Epithelial cell of proximal tubule (primary cell): ENCODE data around the gene FXR2. TPM values are rescaled to one million over a fixed set of nuclear protein-coding genes. Genes with fewer than 3 reads are reported as not detected.

ENCODE experiments used
- DNase-seq: peaks from one replicate; pipeline ENCODE4 v3.0.0-alpha.2; 2011; ENCODE audit warnings: low read depth
- H3K4me3 ChIP-seq: 2 replicates; pipeline ENCODE4 v1.5.1; 2011; ENCODE audit warnings: low read depth, mild to moderate bottlenecking, low read length
- total RNA-seq: library from RNA; depleted of rRNA; stranded (reverse); fragments of >200 nt; gene quantifications from 2 replicates; pipeline ENCODE4 v1.2.3, GENCODE V29; 2015
- TF ChIP-seq, protein P1 (sequence below): conservative IDR thresholded peaks from 2 replicates; pipeline ENCODE4 v1.5.1; 2012; ENCODE audit warnings: low read depth, mild to moderate bottlenecking, low read length

The FXR2 gene
- total RNA-seq, 1 donor from 2014 or later = 49.9 TPM

DNA sequence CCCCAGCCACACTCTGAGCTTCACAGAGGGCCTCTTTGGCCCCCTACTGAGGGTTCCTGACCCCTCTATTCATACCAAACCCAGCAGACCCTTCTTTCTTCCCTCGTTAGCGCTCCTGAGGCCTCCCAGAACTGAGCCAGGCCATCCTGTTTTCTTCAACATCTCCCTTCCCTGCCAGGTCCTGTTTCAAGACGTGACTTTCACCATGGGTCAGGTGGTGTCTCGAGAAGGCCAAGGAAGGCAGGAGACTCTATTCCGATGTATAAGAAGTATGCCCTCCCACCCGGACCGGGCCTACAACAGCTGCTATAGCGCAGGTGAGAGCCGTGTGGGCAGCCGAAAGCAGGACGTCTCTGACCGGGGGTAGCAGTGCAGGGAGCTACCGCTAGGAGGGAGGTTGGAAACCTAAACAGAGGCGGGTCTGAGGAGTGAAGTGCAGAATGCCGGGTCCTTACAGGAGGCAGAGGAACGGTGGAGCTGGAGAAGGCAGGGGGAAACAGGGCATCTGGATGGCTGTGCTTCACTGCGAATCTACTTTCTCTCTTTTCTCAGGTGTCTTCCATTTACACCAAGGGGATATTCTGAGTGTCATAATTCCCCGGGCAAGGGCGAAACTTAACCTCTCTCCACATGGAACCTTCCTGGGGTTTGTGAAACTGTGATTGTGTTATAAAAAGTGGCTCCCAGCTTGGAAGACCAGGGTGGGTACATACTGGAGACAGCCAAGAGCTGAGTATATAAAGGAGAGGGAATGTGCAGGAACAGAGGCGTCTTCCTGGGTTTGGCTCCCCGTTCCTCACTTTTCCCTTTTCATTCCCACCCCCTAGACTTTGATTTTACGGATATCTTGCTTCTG lies 54.3 kb downstream of the FXR2 start:
- peak overlapping the region; percentile 89 for H3K4me3 ChIP-seq
- TF ChIP-seq, protein P1, sequence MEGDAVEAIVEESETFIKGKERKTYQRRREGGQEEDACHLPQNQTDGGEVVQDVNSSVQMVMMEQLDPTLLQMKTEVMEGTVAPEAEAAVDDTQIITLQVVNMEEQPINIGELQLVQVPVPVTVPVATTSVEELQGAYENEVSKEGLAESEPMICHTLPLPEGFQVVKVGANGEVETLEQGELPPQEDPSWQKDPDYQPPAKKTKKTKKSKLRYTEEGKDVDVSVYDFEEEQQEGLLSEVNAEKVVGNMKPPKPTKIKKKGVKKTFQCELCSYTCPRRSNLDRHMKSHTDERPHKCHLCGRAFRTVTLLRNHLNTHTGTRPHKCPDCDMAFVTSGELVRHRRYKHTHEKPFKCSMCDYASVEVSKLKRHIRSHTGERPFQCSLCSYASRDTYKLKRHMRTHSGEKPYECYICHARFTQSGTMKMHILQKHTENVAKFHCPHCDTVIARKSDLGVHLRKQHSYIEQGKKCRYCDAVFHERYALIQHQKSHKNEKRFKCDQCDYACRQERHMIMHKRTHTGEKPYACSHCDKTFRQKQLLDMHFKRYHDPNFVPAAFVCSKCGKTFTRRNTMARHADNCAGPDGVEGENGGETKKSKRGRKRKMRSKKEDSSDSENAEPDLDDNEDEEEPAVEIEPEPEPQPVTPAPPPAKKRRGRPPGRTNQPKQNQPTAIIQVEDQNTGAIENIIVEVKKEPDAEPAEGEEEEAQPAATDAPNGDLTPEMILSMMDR = peak; percentile 74
- no peak for DNase-seq

DNA sequence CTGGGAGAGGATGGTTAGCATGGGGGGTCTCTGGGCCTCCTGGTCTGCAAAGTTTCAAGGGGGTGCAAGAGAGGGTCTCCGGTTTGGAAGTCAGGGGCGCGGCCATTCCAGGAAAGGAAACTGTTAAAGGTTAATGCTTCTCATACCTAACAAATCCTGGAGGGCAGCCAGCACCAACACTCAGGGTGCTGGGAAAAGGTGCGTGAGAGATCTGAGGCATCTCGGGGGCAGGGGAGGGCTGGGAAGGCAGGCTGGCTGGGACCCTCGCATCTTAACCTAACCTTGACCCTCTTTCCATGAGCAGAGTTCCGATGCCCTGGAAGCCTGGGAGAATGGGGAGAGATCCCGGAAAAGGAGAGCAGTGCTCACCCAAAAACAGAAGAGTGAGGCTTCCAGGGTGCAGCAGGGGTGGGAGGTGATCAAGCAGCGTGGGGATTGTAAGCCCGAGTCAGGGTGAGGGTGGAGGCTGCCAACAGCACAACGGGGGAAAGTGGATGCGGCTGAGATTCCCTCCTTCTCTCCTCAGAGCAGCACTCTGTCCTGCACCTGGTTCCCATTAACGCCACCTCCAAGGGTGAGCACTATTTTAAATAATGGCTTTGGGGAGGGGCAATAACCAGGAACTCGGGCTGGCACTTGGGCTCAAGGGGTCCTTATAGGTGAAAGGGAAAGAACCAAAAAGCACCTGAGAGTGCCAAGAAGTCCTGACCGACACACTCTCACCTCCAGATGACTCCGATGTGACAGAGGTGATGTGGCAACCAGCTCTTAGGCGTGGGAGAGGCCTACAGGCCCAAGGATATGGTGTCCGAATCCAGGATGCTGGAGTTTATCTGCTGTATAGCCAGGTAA lies 55.2 kb downstream of the FXR2 start:
- TF ChIP-seq, protein P1 = no peak
- peak overlapping the region; percentile 89 for H3K4me3 ChIP-seq
- DNase-seq = no peak

DNA sequence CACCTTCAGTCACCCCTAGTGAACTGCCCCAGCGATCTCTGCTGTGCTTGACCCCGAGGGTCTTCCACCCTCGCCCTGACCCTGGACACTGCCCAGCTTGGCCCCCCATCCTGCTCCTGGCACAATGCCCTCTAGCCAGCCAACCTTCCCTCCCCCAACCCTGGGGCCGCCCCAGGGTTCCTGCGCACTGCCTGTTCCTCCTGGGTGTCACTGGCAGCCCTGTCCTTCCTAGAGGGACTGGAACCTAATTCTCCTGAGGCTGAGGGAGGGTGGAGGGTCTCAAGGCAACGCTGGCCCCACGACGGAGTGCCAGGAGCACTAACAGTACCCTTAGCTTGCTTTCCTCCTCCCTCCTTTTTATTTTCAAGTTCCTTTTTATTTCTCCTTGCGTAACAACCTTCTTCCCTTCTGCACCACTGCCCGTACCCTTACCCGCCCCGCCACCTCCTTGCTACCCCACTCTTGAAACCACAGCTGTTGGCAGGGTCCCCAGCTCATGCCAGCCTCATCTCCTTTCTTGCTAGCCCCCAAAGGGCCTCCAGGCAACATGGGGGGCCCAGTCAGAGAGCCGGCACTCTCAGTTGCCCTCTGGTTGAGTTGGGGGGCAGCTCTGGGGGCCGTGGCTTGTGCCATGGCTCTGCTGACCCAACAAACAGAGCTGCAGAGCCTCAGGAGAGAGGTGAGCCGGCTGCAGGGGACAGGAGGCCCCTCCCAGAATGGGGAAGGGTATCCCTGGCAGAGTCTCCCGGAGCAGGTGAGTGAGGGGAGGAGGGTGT lies 56.0 kb downstream of the FXR2 start, which contains the start of gene TNFSF13:
Gene TNFSF13 (plus strand): TSS at position 207 of the 776 bp plus-strand sequence. CDS start 290 bp downstream, at position 497.
- TF ChIP-seq, protein P1 = no peak
- H3K4me3 ChIP-seq = peak within 1 kb of the TSS; percentile 89
- no peak for DNase-seq

DNA sequence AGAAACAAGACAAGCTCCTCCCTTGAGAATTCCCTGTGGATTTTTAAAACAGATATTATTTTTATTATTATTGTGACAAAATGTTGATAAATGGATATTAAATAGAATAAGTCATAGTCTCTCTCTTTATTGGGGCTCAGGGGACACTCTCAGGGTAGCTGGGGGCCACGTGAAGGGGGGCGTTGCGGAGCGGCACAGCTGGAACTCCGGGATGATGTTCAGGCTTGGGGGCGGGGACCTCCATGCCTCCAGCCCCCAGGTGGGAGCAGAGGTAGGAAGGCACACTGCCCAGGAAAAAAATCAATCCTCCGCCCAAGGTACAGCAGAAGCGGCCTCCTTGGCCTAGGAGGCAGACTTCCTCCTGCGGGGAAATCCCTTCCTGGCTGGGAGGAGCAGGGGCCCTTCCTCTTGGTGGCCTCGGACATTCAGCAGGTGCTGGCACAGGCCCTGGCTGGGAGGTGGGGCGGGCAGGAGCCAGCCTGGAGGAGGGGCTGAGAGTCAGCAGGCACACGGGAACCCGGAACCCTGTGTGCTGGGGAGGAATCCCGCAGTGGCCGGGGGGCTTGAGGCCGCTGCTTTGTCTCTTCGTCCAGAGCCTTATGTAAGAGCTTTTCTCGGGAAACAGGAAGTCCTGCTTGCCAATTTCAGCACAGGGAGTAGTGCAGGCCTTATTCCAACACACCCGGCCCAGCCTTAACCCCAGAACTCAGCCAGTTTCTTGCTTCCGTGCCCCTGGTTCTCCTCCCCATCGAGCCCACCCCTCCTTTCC lies 56.7 kb downstream of the FXR2 start:
- no peak for DNase-seq
- TF ChIP-seq, protein P1 = no peak
- peak overlapping the region; percentile 89 for H3K4me3 ChIP-seq

DNA sequence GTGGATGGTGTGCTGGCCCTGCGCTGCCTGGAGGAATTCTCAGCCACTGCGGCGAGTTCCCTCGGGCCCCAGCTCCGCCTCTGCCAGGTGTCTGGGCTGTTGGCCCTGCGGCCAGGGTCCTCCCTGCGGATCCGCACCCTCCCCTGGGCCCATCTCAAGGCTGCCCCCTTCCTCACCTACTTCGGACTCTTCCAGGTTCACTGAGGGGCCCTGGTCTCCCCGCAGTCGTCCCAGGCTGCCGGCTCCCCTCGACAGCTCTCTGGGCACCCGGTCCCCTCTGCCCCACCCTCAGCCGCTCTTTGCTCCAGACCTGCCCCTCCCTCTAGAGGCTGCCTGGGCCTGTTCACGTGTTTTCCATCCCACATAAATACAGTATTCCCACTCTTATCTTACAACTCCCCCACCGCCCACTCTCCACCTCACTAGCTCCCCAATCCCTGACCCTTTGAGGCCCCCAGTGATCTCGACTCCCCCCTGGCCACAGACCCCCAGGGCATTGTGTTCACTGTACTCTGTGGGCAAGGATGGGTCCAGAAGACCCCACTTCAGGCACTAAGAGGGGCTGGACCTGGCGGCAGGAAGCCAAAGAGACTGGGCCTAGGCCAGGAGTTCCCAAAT lies 57.4 kb downstream of the FXR2 start:
- no peak overlapping the region for H3K4me3 ChIP-seq
- no peak for DNase-seq
- TF ChIP-seq, protein P1 = no peak

DNA sequence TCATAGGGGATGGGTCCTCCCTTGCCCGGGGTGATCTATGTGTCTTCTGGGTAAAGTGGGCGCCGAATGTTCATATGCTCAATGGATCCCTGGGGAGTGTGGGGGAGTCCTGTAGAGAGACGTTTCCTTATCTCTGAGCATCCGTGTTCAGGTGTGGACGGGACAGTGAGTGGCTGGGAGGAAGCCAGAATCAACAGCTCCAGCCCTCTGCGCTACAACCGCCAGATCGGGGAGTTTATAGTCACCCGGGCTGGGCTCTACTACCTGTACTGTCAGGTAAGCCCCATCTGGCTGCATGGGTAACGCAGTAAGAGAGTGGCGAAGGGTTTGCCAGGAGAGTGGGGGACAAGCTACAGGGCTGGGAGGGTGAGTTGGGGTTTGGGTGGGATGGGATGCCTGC lies 58.1 kb downstream of the FXR2 start:
- no peak for DNase-seq
- no peak overlapping the region for H3K4me3 ChIP-seq
- TF ChIP-seq, protein P1 = no peak
